Ascending aorta (tissue), 2 donors: ENCODE data around the gene ATP6V1A. TPM values are rescaled to one million over a fixed set of nuclear protein-coding genes. Genes with fewer than 3 reads are reported as not detected.
"Not testable (repeated sequence)": the region's sequence is repeated elsewhere in the genome, so short reads cannot be mapped to it uniquely, and the experiment has no call there.

Experiments used
- DNase-seq, 2 donors: peaks; one replicate each; pipeline ENCODE4 v3.0.0-alpha.2; 2019; ENCODE audit warnings: low spot score in 2 of 2
- H3K27ac ChIP-seq, 2 donors: fragments of 200-600 bp; sonication (generic); one replicate each; pipeline ENCODE4 v1.5.1; 2016 to 2017; ENCODE audit warnings: mild to moderate bottlenecking in 1 of 2
- H3K27me3 ChIP-seq: fragments of 200-600 bp; sonication (generic); one replicate; pipeline ENCODE4 v1.5.1; 2017
- H3K36me3 ChIP-seq, 2 donors: fragments of 200-600 bp; sonication (generic); one replicate each; pipeline ENCODE4 v1.5.1; 2016
- H3K4me1 ChIP-seq, 2 donors: fragments of 200-600 bp; sonication (generic); one replicate each; pipeline ENCODE4 v1.5.1; 2016 to 2017; ENCODE audit warnings: mild to moderate bottlenecking in 1 of 2
- H3K4me3 ChIP-seq, 2 donors: fragments of 200-600 bp; sonication (generic); one replicate each; pipeline ENCODE4 v1.5.1; 2016 to 2017; ENCODE audit warnings: mild to moderate bottlenecking in 1 of 2
- H3K9me3 ChIP-seq, 2 donors: fragments of 200-600 bp; sonication (generic); one replicate each; pipeline ENCODE4 v1.5.1; 2016
- CTCF ChIP-seq, 3 experiments: fragments of 200-600 bp in 2 of 3; fragments of 450-650 bp in 1 of 3; sonication (generic) in 2 of 3; IDR thresholded peaks; one replicate each; pipeline ENCODE4 v1.5.1; 2016 to 2019; ENCODE audit warnings: antibody characterized with exemption in 3 of 3, mild to moderate bottlenecking in 1 of 3, moderate library complexity in 1 of 3
- intact Hi-C: fragments of 100-400 bp; cut with DNase I; formaldehyde crosslinking; loops from one replicate; pipeline ENCODE4 v1.15.1; 2023
- total RNA-seq: library from RNA; depleted of rRNA; stranded (reverse); fragments of >200 nt; gene quantifications from one replicate; pipeline ENCODE4 v1.1.0, GENCODE V29; 2016

ATP6V1A gene
- total RNA-seq, 1 donor from 2014 or later, result 18.3 TPM

DNA sequence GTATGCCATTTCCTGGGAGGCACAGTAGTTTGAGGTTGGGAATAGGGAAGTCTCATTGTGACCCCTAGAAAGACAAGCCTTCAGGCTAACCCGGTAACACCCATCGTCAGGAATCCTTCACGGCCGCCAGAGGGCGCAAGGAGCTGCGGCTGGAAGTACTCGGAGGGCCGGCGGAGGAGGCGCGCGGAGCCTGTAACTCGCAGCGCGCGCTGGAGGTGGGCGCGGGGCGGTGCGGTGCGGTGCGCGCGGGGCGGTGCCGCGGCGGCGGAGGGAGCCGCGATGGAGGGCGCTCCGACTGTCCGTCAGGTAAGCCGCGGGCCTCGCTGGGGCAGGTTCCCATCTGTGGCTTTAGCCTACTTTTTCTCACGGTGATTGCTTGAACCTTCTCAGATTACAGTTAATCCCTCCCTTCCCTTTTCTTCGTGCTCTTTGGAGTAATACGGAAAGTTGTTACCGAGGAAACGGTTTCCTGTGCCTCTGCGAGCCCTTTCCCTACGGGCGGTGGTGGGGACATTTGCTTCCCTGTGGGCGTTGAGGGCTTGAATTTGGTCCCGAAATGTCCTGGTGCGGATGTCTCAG is 91.9 kb downstream of the ATP6V1A start, which contains the start of gene GRAMD1C:
TSS of gene GRAMD1C (plus strand) at position 158 of the 579 bp plus-strand sequence. CDS start at position 280, 122 bp downstream.
- Histone ChIP-seq H3K9me3 (no peaks in the 10 kb centered on the region), H3K27ac (peak within 1 kb of the TSS; percentile 45 to 70), H3K36me3 (no peaks in the 10 kb centered on the region), H3K27me3 (no peaks in the 10 kb centered on the region), H3K4me3 (peak within 1 kb of the TSS; percentile 65 to 71), H3K4me1 (peaks cover 0 to 3% of the 10 kb centered on the region in 2 donors)
- peak; percentile 32 to 92 for DNase-seq
- intact Hi-C loops, result loop anchor here (1.0 to 10.0 kb wide), 6 partner anchors 75 to 1974 kb away; partner anchors contain the start of genes CCDC191 and QTRT2
- TF ChIP-seq CTCF (IDR thresholded peaks at IDR 0.05), result peak; percentile 75 to 83 (median 80)

DNA sequence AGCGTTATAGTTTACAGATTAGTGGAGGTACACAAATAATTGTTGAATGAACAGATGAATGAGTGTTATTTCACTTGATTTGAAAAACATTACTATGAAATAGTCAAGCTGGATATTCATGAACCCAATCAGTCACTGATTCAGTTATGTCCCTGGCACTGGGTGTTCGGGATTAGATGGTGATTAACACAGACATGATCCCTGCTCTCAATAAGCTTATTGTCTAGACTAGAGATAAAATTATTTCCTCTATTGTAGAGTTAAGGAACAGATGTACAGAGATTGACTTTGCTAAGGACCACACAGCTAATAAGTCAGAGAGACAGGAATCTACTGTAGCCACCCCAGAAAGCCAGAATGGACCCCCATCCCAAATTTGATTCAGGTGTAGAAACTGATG is 92.7 kb downstream of the ATP6V1A start:
- Histone ChIP-seq H3K27ac (no peak overlapping the region), H3K9me3 (no peaks in the 10 kb centered on the region), H3K27me3 (no peaks in the 10 kb centered on the region), H3K36me3 (no peaks in the 10 kb centered on the region), H3K4me1 (peaks cover 0 to 3% of the 10 kb centered on the region in 2 donors), H3K4me3 (peak overlapping the region; percentile 65 to 71)
- no peak for DNase-seq
- intact Hi-C loops, result loop anchor here (2.0 to 10.0 kb wide), 5 partner anchors 102 to 1973 kb away; partner anchors contain the start of genes CCDC191 and QTRT2
- no peak for TF ChIP-seq CTCF (IDR thresholded peaks at IDR 0.05)

- Histone ChIP-seq H3K36me3 (no peaks in the 10 kb centered on the region), H3K27ac (no peak overlapping the region), H3K4me1 (no peaks in the 10 kb centered on the region), H3K27me3 (no peaks in the 10 kb centered on the region), H3K4me3 (no peak overlapping the region), H3K9me3 (no peaks in the 10 kb centered on the region)
- TF ChIP-seq CTCF (IDR thresholded peaks at IDR 0.05), result peak; percentile 7 to 60 (median 39)
- DNase-seq, result no peak
- intact Hi-C loops, result no loop called here
Measured at GRCh38 chr3:113844622-113845222, 97.9 kb downstream of the ATP6V1A start.

- Histone ChIP-seq H3K27me3 (no peaks in the 10 kb centered on the region), H3K4me3 (no peak overlapping the region), H3K36me3 (no peaks in the 10 kb centered on the region), H3K4me1 (no peaks in the 10 kb centered on the region), H3K27ac (no peak overlapping the region), H3K9me3 (no peaks in the 10 kb centered on the region)
- no peak for TF ChIP-seq CTCF (IDR thresholded peaks at IDR 0.05)
- intact Hi-C loops, result no loop called here
- DNase-seq, result no peak
Measured at GRCh38 chr3:113847247-113847646, 100.4 kb downstream of the ATP6V1A start.

- Histone ChIP-seq H3K36me3 (no peaks in the 10 kb centered on the region), H3K4me1 (no peaks in the 10 kb centered on the region), H3K4me3 (no peak overlapping the region), H3K27me3 (no peaks in the 10 kb centered on the region), H3K9me3 (no peaks in the 10 kb centered on the region), H3K27ac (no peak overlapping the region)
- intact Hi-C loops, result no loop called here
- no peak for TF ChIP-seq CTCF (IDR thresholded peaks at IDR 0.05)
- no peak for DNase-seq
Measured at GRCh38 chr3:113847664-113848461, 101.0 kb downstream of the ATP6V1A start.

GRCh38 chr3:113849071-113849470 is 102.2 kb downstream of the ATP6V1A start:
- H3K4me1 ChIP-seq, H3K27me3 ChIP-seq, H3K4me3 ChIP-seq, DNase-seq, H3K9me3 ChIP-seq, H3K27ac ChIP-seq, H3K36me3 ChIP-seq, intact Hi-C loops: not testable (repeated sequence)

- H3K27ac ChIP-seq, H3K4me3 ChIP-seq, H3K36me3 ChIP-seq, H3K4me1 ChIP-seq, intact Hi-C loops, DNase-seq, H3K27me3 ChIP-seq, H3K9me3 ChIP-seq: not testable (repeated sequence)
Measured at GRCh38 chr3:113849841-113850240, 103.0 kb downstream of the ATP6V1A start.

DNA sequence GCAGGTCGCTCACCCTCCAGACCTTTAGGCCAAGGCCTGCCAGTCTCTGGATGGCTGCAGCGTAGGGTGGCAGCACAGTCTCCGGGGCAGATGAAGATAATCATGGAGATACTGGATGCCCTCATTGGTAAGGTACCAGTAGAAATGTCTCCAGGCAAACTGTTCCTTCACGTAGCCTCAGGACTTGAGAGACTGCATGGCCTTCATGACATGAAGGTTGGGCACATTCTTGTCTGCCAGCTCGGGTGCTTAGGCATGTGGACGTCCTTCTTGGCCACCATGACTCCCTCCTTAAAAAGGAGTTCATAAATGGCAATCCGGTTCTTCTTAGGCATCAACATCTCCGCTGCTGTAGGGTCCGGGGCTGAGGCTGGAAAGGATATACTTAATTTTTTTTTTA is 103.6 kb downstream of the ATP6V1A start:
- DNase-seq, intact Hi-C loops, H3K4me1 ChIP-seq, H3K36me3 ChIP-seq, H3K4me3 ChIP-seq, H3K27me3 ChIP-seq, H3K9me3 ChIP-seq, H3K27ac ChIP-seq: not testable (repeated sequence)
